ENCODE measurements around the gene NEK3. TPM values are rescaled to one million over a fixed set of nuclear protein-coding genes. Genes with fewer than 3 reads are reported as not detected.
"Not testable (repeated sequence)": the region's sequence is repeated elsewhere in the genome, so short reads cannot be mapped to it uniquely, and the experiment has no call there.

The NEK3 gene
- total RNA-seq, 1 experiment from 2014 or later = 12.0 TPM

DNA sequence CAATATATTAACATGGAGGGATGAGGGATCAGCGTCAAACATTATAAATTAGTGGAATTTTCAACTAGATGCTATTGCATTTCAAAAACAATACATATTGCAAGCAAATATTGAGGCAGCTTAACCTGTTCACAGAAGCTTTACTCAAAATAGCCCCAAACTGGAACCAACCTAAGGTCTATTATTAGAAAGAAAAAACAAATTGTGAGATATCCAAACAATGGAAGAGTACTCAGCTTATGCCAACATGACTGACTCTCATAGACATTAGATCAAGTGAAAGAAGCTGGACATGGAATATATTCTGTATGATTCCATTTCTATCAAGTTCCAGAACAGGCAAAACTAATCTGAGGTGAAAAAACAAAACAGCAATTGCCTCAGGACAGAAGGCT, 27.6 kb upstream of the NEK3 start:
- in situ Hi-C loops (cut with HindIII; ENCODE audit: low pct_unique_long_range_greater_than_20kb, low sequenced_read_pairs) = no loop called here
- Histone ChIP-seq H3K36me3 (ENCODE audit: control insufficient read depth, insufficient read depth, low read length) (no peaks in the 10 kb centered on the region; the same call in none of the 2 replicates), H3K9me3 (ENCODE audit: control insufficient read depth, insufficient read depth, low read depth, low read length) (no peaks in the 10 kb centered on the region), H3K27me3 (ENCODE audit: control insufficient read depth, insufficient read depth, low read length) (no peaks in the 10 kb centered on the region), H3K4me3 (ENCODE audit: low read depth in 2 of 2, low read length in 2 of 2) (no peak overlapping the region), H3K4me1 (ENCODE audit: control insufficient read depth, insufficient read depth, low read length) (peaks cover 2% of the 10 kb centered on the region; the same call in 1 of the 2 replicates), H3K27ac (ENCODE audit: low read length) (no peak overlapping the region)
- intact Hi-C loops (cut with micrococcal nuclease; ENCODE audit: unreplicated experiment) = no loop called here
- no peak for ATAC-seq
- POLR2A ChIA-PET = no interaction called here
- no TSS peak for BruUV-seq (replicated peaks)
- DNase-seq (ENCODE audit: low read depth, low spot score) = no peak
- TF ChIP-seq SIN3A (IDR thresholded peaks at IDR 0.05; ENCODE audit: borderline replicate concordance, insufficient read depth, low read depth, low read length) (no peak), POLR2AphosphoS5 (IDR thresholded peaks at IDR 0.05; ENCODE audit: low read depth, low read length) (no peak), TCF7L2 (IDR thresholded peaks at IDR 0.05; ENCODE audit: low read depth, low read length) (no peak)
- TF ChIP-seq, protein P1, sequence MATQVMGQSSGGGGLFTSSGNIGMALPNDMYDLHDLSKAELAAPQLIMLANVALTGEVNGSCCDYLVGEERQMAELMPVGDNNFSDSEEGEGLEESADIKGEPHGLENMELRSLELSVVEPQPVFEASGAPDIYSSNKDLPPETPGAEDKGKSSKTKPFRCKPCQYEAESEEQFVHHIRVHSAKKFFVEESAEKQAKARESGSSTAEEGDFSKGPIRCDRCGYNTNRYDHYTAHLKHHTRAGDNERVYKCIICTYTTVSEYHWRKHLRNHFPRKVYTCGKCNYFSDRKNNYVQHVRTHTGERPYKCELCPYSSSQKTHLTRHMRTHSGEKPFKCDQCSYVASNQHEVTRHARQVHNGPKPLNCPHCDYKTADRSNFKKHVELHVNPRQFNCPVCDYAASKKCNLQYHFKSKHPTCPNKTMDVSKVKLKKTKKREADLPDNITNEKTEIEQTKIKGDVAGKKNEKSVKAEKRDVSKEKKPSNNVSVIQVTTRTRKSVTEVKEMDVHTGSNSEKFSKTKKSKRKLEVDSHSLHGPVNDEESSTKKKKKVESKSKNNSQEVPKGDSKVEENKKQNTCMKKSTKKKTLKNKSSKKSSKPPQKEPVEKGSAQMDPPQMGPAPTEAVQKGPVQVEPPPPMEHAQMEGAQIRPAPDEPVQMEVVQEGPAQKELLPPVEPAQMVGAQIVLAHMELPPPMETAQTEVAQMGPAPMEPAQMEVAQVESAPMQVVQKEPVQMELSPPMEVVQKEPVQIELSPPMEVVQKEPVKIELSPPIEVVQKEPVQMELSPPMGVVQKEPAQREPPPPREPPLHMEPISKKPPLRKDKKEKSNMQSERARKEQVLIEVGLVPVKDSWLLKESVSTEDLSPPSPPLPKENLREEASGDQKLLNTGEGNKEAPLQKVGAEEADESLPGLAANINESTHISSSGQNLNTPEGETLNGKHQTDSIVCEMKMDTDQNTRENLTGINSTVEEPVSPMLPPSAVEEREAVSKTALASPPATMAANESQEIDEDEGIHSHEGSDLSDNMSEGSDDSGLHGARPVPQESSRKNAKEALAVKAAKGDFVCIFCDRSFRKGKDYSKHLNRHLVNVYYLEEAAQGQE (IDR thresholded peaks at IDR 0.05; ENCODE audit: insufficient read depth in 1 of 2, low read depth in 2 of 2, low read length in 1 of 2) = no peak
- TF ChIP-seq, protein P2, sequence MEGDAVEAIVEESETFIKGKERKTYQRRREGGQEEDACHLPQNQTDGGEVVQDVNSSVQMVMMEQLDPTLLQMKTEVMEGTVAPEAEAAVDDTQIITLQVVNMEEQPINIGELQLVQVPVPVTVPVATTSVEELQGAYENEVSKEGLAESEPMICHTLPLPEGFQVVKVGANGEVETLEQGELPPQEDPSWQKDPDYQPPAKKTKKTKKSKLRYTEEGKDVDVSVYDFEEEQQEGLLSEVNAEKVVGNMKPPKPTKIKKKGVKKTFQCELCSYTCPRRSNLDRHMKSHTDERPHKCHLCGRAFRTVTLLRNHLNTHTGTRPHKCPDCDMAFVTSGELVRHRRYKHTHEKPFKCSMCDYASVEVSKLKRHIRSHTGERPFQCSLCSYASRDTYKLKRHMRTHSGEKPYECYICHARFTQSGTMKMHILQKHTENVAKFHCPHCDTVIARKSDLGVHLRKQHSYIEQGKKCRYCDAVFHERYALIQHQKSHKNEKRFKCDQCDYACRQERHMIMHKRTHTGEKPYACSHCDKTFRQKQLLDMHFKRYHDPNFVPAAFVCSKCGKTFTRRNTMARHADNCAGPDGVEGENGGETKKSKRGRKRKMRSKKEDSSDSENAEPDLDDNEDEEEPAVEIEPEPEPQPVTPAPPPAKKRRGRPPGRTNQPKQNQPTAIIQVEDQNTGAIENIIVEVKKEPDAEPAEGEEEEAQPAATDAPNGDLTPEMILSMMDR (IDR thresholded peaks at IDR 0.05) = no peak
- CTCF ChIA-PET = no interaction called here

DNA sequence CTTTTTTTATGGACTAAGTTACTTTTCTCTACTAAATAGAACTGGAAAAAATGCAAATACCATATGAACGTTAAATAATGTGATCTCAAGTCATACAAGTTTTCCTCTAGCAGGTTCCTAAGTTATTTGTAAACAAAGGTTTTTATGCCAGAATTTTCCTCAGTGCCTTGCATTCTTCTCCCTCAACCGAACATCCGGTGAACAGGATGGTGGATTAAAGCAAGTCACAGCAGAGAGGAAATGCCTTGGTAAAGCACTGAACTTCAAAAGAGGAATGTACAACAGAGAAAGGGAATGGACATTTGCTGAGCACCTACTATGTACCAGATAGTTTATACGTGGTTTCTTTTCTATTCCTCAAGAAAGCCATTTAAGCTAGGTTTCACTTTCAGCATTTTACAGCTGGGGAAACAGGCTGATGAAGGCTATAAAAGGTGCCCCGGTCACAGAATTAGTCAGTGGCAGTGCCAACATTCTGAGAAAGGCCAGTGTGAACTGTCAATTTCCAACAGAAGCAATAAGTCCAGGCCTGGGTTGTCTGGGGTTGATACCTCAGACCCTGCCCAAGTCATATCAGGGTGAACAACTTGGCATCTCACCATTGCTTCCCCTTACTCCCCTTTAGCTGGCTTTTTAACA, 22.0 kb upstream of the NEK3 start:
- H3K36me3 ChIP-seq (ENCODE audit: control insufficient read depth, insufficient read depth, low read length); H3K27ac ChIP-seq (ENCODE audit: low read length); ATAC-seq; H3K27me3 ChIP-seq (ENCODE audit: control insufficient read depth, insufficient read depth, low read length); H3K4me3 ChIP-seq (ENCODE audit: low read depth in 2 of 2, low read length in 2 of 2); H3K9me3 ChIP-seq (ENCODE audit: control insufficient read depth, insufficient read depth, low read depth, low read length); BruUV-seq (replicated peaks); DNase-seq (ENCODE audit: low read depth, low spot score); POLR2A ChIA-PET; H3K4me1 ChIP-seq (ENCODE audit: control insufficient read depth, insufficient read depth, low read length); CTCF ChIA-PET; intact Hi-C loops (cut with micrococcal nuclease; ENCODE audit: unreplicated experiment); in situ Hi-C loops (cut with HindIII; ENCODE audit: low pct_unique_long_range_greater_than_20kb, low sequenced_read_pairs): not testable (repeated sequence)

DNA sequence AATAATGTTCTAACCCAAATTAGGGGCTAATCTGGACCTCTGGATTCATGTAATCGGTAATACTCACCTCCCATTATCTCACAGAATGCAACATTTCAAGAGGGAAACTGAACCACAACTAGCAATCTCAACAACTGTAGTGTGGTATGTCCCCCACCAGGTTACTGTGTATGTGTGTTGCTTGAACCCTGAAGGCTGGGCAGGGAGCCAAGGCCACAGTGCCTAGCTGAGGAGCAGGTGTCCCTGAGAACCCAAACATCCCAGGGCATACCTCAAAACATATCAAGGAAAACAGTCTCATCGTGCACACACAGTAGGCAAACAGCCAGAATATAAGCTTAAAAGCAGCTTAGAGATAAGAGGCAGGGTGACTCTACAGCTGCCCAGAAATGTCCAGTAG, 20.5 kb upstream of the NEK3 start:
- in situ Hi-C loops (cut with HindIII; ENCODE audit: low pct_unique_long_range_greater_than_20kb, low sequenced_read_pairs) = no loop called here
- POLR2A ChIA-PET = no interaction called here
- H3K27me3 ChIP-seq (ENCODE audit: control insufficient read depth, insufficient read depth, low read length) = no peaks in the 10 kb centered on the region
- H3K36me3 ChIP-seq (ENCODE audit: control insufficient read depth, insufficient read depth, low read length) = peaks cover 3% of the 10 kb centered on the region; the same call in 1 of the 2 replicates
- no peaks in the 10 kb centered on the region for H3K9me3 ChIP-seq (ENCODE audit: control insufficient read depth, insufficient read depth, low read depth, low read length)
- no peaks in the 10 kb centered on the region for H3K4me1 ChIP-seq (ENCODE audit: control insufficient read depth, insufficient read depth, low read length)
- no peak overlapping the region for H3K27ac ChIP-seq (ENCODE audit: low read length)
- no peak for DNase-seq (ENCODE audit: low read depth, low spot score)
- TF ChIP-seq, protein P2 (IDR thresholded peaks at IDR 0.05) = no peak
- TF ChIP-seq, protein P1 (IDR thresholded peaks at IDR 0.05; ENCODE audit: insufficient read depth in 1 of 2, low read depth in 2 of 2, low read length in 1 of 2) = no peak
- TF ChIP-seq POLR2AphosphoS5 (IDR thresholded peaks at IDR 0.05; ENCODE audit: low read depth, low read length) = no peak
- TF ChIP-seq SIN3A (IDR thresholded peaks at IDR 0.05; ENCODE audit: borderline replicate concordance, insufficient read depth, low read depth, low read length) = no peak
- no peak for TF ChIP-seq TCF7L2 (IDR thresholded peaks at IDR 0.05; ENCODE audit: low read depth, low read length)
- intact Hi-C loops (cut with micrococcal nuclease; ENCODE audit: unreplicated experiment) = no loop called here
- no TSS peak for BruUV-seq (replicated peaks)
- CTCF ChIA-PET = no interaction called here
- no peak overlapping the region for H3K4me3 ChIP-seq (ENCODE audit: low read depth in 2 of 2, low read length in 2 of 2)
- no peak for ATAC-seq
